H1 (cell line): ENCODE measurements around the gene PSMD3. TPM values are rescaled to one million over a fixed set of nuclear protein-coding genes. Genes with fewer than 3 reads are reported as not detected.

Experiments
- CTCF ChIA-PET: fragments of 300-600 bp; sonication (Branson Sonifier 250); formaldehyde crosslinking; loops from one replicate; lab custom pipeline; 2021; ENCODE audit not compliant: partially characterized antibody; lab: Charles Lee
- POLR2A ChIA-PET: fragments of 300-600 bp; sonication (Branson Sonifier 250); formaldehyde crosslinking; loops from one replicate; lab custom pipeline; 2021; ENCODE audit warnings: inconsistent platforms; ENCODE audit not compliant: partially characterized antibody; lab: Charles Lee
- DNase-seq, 2 experiments: peaks; one replicate each; pipeline versions ENCODE4 v3.0.0 to v3.0.0-alpha.2; 2010 to 2022; ENCODE audit warnings: low spot score in 2 of 2, low read depth in 1 of 2, mixed read lengths in 1 of 2
- FAIRE-seq: peaks from 2 replicates; lab custom pipeline; 2011; peaks lifted over from hg19 to GRCh38; lab: Jason Lieb, UNC
- H2AFZ ChIP-seq: 2 replicates; pipeline ENCODE4 v1.8.1; 2012; ENCODE audit warnings: low read length, inconsistent platforms
- H2AK5ac ChIP-seq: 2 replicates; pipeline ENCODE4 v1.6.1; 2013; ENCODE audit warnings: low read depth, low read length
- H2BK120ac ChIP-seq: replicated peaks from 2 replicates; pipeline ENCODE3; 2013; ENCODE audit warnings: low read depth, low read length, inconsistent platforms
- H2BK12ac ChIP-seq: 2 replicates; pipeline ENCODE4 v1.6.1; 2013; ENCODE audit warnings: low read depth, low read length
- H2BK15ac ChIP-seq: 2 replicates; pipeline ENCODE4 v1.6.1; 2013; ENCODE audit warnings: low read length
- H2BK20ac ChIP-seq: 2 replicates; pipeline ENCODE4 v1.6.1; 2013; ENCODE audit warnings: low read length
- H2BK5ac ChIP-seq: 2 replicates; pipeline ENCODE4 v1.6.1; 2013; ENCODE audit warnings: low read depth, low read length
- H3K14ac ChIP-seq: 2 replicates; pipeline ENCODE4 v1.6.1; 2013; ENCODE audit warnings: inconsistent platforms; ENCODE audit not compliant: insufficient read length
- H3K18ac ChIP-seq: 2 replicates; pipeline ENCODE4 v1.6.1; 2013; ENCODE audit warnings: low read length; ENCODE audit errors: extremely low read depth
- H3K23ac ChIP-seq: 2 replicates; pipeline ENCODE4 v1.6.1; 2013; ENCODE audit warnings: inconsistent platforms; ENCODE audit not compliant: insufficient read length
- H3K23me2 ChIP-seq: 2 replicates; pipeline ENCODE4 v1.6.1; 2013; ENCODE audit warnings: low read depth, low read length
- H3K27ac ChIP-seq: 2 replicates; pipeline ENCODE4 v1.6.1; 2011; ENCODE audit warnings: low read depth, low read length, inconsistent platforms
- H3K27me3 ChIP-seq, 4 experiments: replicated peaks in 1 of 4; 1 replicate in 1 of 4; 2 replicates in 3 of 4; pipeline versions ENCODE4 v1.6.1 to v1.8.1; 2011 to 2013; ENCODE audit warnings: low read length in 3 of 4, mild to moderate bottlenecking in 3 of 4, inconsistent platforms in 2 of 4, mixed read lengths in 2 of 4, moderate library complexity in 1 of 4; ENCODE audit not compliant: control insufficient read depth in 3 of 4, insufficient read depth in 3 of 4; ENCODE audit errors: extremely low read depth in 1 of 4
- H3K36me3 ChIP-seq, 4 experiments: 2 replicates each; pipeline versions ENCODE4 v1.6.1 to v1.8.1; 2011 to 2013; ENCODE audit warnings: mild to moderate bottlenecking in 4 of 4, low read length in 3 of 4, moderate library complexity in 2 of 4, control low read depth in 1 of 4, inconsistent platforms in 1 of 4; ENCODE audit not compliant: insufficient read depth in 4 of 4, control insufficient read depth in 2 of 4
- H3K4ac ChIP-seq: replicated peaks from 2 replicates; pipeline ENCODE3; 2013; ENCODE audit warnings: low read length, low read depth, mixed read lengths, inconsistent platforms; ENCODE audit not compliant: insufficient read length
- H3K4me1 ChIP-seq, 4 experiments: replicated peaks in 1 of 4; 1 replicate in 1 of 4; 2 replicates in 3 of 4; pipeline versions ENCODE4 v1.6.1 to v1.8.1; 2011 to 2013; ENCODE audit warnings: low read length in 3 of 4, inconsistent platforms in 2 of 4, mixed read lengths in 1 of 4; ENCODE audit not compliant: insufficient read depth in 4 of 4, control insufficient read depth in 3 of 4
- H3K4me2 ChIP-seq, 2 experiments: 2 replicates each; pipeline versions ENCODE4 v1.6.1 to v1.8.1; 2011 to 2013; ENCODE audit warnings: low read depth in 2 of 2, low read length in 2 of 2, control low read depth in 1 of 2, inconsistent platforms in 1 of 2, mild to moderate bottlenecking in 1 of 2; ENCODE audit not compliant: insufficient read depth in 1 of 2
- H3K4me3 ChIP-seq, 4 experiments: fragments of 200-600, 300-600 bp in 1 of 4; sonication (generic), shearing (Covaris generic), sonication (Bioruptor Twin) in 1 of 4; 2 replicates each; pipeline versions ENCODE4 v1.5.1 to v1.8.1; 2011 to 2016; ENCODE audit warnings: low read length in 4 of 4, low read depth in 3 of 4, control low read depth in 2 of 4, inconsistent platforms in 2 of 4, mild to moderate bottlenecking in 2 of 4, mixed read lengths in 1 of 4, moderate library complexity in 1 of 4; ENCODE audit not compliant: insufficient read depth in 2 of 4; ENCODE audit errors: extremely low read depth in 1 of 4
- H3K56ac ChIP-seq: replicated peaks from 2 replicates; pipeline ENCODE3; 2013; ENCODE audit warnings: low read depth, mild to moderate bottlenecking, mixed read lengths, low read length, inconsistent platforms; ENCODE audit not compliant: insufficient read length
- H3K79me1 ChIP-seq: 2 replicates; pipeline ENCODE4 v1.6.1; 2013; ENCODE audit warnings: low read depth, low read length, control low read depth
- H3K79me2 ChIP-seq, 2 experiments: 2 replicates each; pipeline versions ENCODE4 v1.6.1 to v1.8.1; 2012 to 2013; ENCODE audit warnings: low read length in 2 of 2, mild to moderate bottlenecking in 2 of 2, inconsistent platforms in 1 of 2; ENCODE audit not compliant: insufficient read depth in 2 of 2, control insufficient read depth in 1 of 2
- H3K9ac ChIP-seq, 4 experiments: replicated peaks in 1 of 4; 1 replicate in 1 of 4; 2 replicates in 3 of 4; pipeline versions ENCODE4 v1.6.1 to v1.8.1; 2011 to 2013; ENCODE audit warnings: low read depth in 3 of 4, low read length in 3 of 4, control low read depth in 2 of 4, mild to moderate bottlenecking in 2 of 4, moderate library complexity in 2 of 4, inconsistent platforms in 1 of 4; ENCODE audit errors: extremely low read depth in 1 of 4
- H3K9me3 ChIP-seq, 2 experiments: 2 replicates each; pipeline versions ENCODE4 v1.6.1 to v1.8.1; 2012 to 2013; ENCODE audit warnings: mild to moderate bottlenecking in 2 of 2, moderate library complexity in 2 of 2, control low read depth in 1 of 2, inconsistent platforms in 1 of 2, low read depth in 1 of 2, low read length in 1 of 2, mixed read lengths in 1 of 2; ENCODE audit not compliant: insufficient read depth in 2 of 2
- H4K20me1 ChIP-seq, 2 experiments: replicated peaks in 1 of 2; 2 replicates each; pipeline versions ENCODE3 to v1.8.1; 2011 to 2013; ENCODE audit warnings: inconsistent platforms in 2 of 2, low read length in 2 of 2, mild to moderate bottlenecking in 1 of 2; ENCODE audit not compliant: insufficient read depth in 2 of 2, control insufficient read depth in 1 of 2
- H4K5ac ChIP-seq: 2 replicates; pipeline ENCODE4 v1.6.1; 2013; ENCODE audit warnings: low read length, low read depth, mixed read lengths, inconsistent platforms; ENCODE audit not compliant: insufficient read length
- H4K8ac ChIP-seq: 2 replicates; pipeline ENCODE4 v1.8.0; 2013; ENCODE audit warnings: mild to moderate bottlenecking, moderate library complexity, low read length, inconsistent platforms; ENCODE audit not compliant: insufficient read depth; ENCODE audit errors: extremely low read depth
- H4K91ac ChIP-seq: replicated peaks from 2 replicates; pipeline ENCODE3; 2013; ENCODE audit warnings: low read length, mixed read lengths, inconsistent platforms; ENCODE audit not compliant: insufficient read length
- CBX5 ChIP-seq: fragments of 300-800, 300-1000 bp; sonication (generic); IDR thresholded peaks from 2 replicates; pipeline ENCODE4 v1.7.1; 2016; ENCODE audit warnings: antibody characterized with exemption, low read length, low read depth
- CEBPB ChIP-seq: IDR thresholded peaks from 2 replicates; pipeline ENCODE4 v1.6.1; 2012; ENCODE audit warnings: low read depth, low read length
- FOSL1 ChIP-seq: IDR thresholded peaks from 2 replicates; pipeline ENCODE4 v1.6.1; 2011; ENCODE audit warnings: mild to moderate bottlenecking, low read depth, low read length, moderate library complexity; ENCODE audit not compliant: insufficient read depth
- HDAC6 ChIP-seq: IDR thresholded peaks from one replicate; pipeline ENCODE4 v1.7.1; 2012; ENCODE audit warnings: low read depth, mild to moderate bottlenecking, inconsistent platforms, low read length, moderate library complexity
- JUND ChIP-seq: IDR thresholded peaks from 2 replicates; pipeline ENCODE4 v1.6.1; 2011; ENCODE audit warnings: mild to moderate bottlenecking, improper control_type of control experiment, low read length
- NANOG ChIP-seq: IDR thresholded peaks from 2 replicates; pipeline ENCODE4 v1.6.1; 2011; ENCODE audit warnings: low read length, low read depth, mild to moderate bottlenecking, inconsistent platforms; ENCODE audit not compliant: insufficient read depth, poor library complexity, severe bottlenecking
- POLR2A ChIP-seq, 2 experiments: IDR thresholded peaks; 1 replicate in 1 of 2; 2 replicates in 1 of 2; pipeline ENCODE4 v1.6.1; 2011; ENCODE audit warnings: low read depth in 2 of 2, low read length in 2 of 2, mild to moderate bottlenecking in 2 of 2; ENCODE audit errors: control extremely low read depth in 1 of 2
- RFX5 ChIP-seq: IDR thresholded peaks from 2 replicates; pipeline ENCODE4 v1.6.1; 2011; ENCODE audit warnings: low read depth, low read length, improper control_type of control experiment, borderline replicate concordance
- SP2 ChIP-seq: IDR thresholded peaks from 2 replicates; pipeline ENCODE4 v1.6.1; 2012; ENCODE audit warnings: mild to moderate bottlenecking, low read length, inconsistent platforms
- TEAD4 ChIP-seq: IDR thresholded peaks from 2 replicates; pipeline ENCODE4 v1.6.1; 2012; ENCODE audit warnings: low read depth, low read length, inconsistent platforms, mixed read lengths
- WGBS, 2 experiments: shearing (Covaris generic) in 1 of 2; methylation state at CpG; one replicate each; pipeline versions ENCODE4 v1.1.6 to v1.1.7; 2013 to 2015; ENCODE audit warnings: low lambda C conversion rate in 2 of 2, mixed read lengths in 2 of 2, inconsistent platforms in 1 of 2, low coverage in 1 of 2, missing lambda C conversion rate in 1 of 2; ENCODE audit not compliant: insufficient replicate concordance in 2 of 2, insufficient coverage in 1 of 2, insufficient read length in 1 of 2; ENCODE audit errors: extremely low coverage in 1 of 2, missing lambda C conversion rate in 1 of 2; 5-methylcytosine and 5-hydroxymethylcytosine counted together
- polyA plus RNA-seq, 7 experiments: library from polyadenylated mRNA; depleted of rRNA in 3 of 7; stranded (reverse) in 5 of 7; unstranded in 2 of 7; fragments of >200 nt in 5 of 7; fragments of 200-250 nt in 2 of 7; gene quantifications; 1 replicate in 5 of 7; 2 replicates in 1 of 7; 4 replicates in 1 of 7; pipeline versions ENCODE4 v1.2.1 to v1.2.3, GENCODE V29; 2011 to 2013; ENCODE audit warnings: missing spikeins in 2 of 7, mixed read lengths in 2 of 7
- total RNA-seq: library from RNA; stranded (reverse); fragmentation: NEBNext Ultra II Directional; extraction: Animal tissue kit (Norgen Biotek cat#: 25700); gene quantifications from 2 replicates; pipeline ENCODE4 v1.2.1, GENCODE V29; 2021
- TF ChIP-seq, protein P1 (sequence below): IDR thresholded peaks from 2 replicates; pipeline ENCODE4 v1.6.1; 2012; ENCODE audit warnings: low read length, inconsistent platforms

PSMD3 gene
- total and polyA plus RNA-seq, 2 of the 8 experiments (the other 6 are each of a cell fraction or from before 2014, with no cell fraction given): 151 to 198 TPM

DNA sequence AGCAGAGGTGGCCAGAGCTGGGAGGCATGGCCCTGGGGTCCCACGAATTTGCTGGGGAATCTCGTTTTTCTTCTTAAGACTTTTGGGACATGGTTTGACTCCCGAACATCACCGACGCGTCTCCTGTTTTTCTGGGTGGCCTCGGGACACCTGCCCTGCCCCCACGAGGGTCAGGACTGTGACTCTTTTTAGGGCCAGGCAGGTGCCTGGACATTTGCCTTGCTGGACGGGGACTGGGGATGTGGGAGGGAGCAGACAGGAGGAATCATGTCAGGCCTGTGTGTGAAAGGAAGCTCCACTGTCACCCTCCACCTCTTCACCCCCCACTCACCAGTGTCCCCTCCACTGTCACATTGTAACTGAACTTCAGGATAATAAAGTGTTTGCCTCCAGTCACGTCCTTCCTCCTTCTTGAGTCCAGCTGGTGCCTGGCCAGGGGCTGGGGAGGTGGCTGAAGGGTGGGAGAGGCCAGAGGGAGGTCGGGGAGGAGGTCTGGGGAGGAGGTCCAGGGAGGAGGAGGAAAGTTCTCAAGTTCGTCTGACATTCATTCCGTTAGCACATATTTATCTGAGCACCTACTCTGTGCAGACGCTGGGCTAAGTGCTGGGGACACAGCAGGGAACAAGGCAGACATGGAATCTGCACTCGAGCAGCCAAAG is 36.9 kb downstream of the PSMD3 start:
- Histone ChIP-seq H3K27me3 (peaks cover 0 to 2% (median 0%) of the 10 kb centered on the region in 4 experiments; a peak in 2 of 7 replicates), H3K4me3 (no peak overlapping the region), H3K4me2 (peak overlapping the region; percentile 57 to 64; a peak in 3 of 4 replicates), H3K36me3 (peaks cover 2 to 12% (median 4%) of the 10 kb centered on the region in 4 experiments; a peak in 5 of 8 replicates), H4K20me1 (no peaks in the 10 kb centered on the region), H2BK12ac (peak overlapping the region; percentile 64; the same call in 1 of the 2 replicates), H4K8ac (no peak overlapping the region), H3K56ac (no peak overlapping the region), H3K79me1 (0 out of 2 replicates have a peak, but pooled peaks cover 2% of the 10 kb centered on the region), H4K91ac (no peak overlapping the region), H3K9ac (no peak overlapping the region), H3K4me1 (peaks cover 0 to 27% (median 18%) of the 10 kb centered on the region in 4 experiments; a peak in 6 of 7 replicates), H4K5ac (no peak overlapping the region), H2BK20ac (peak overlapping the region; percentile 44; the same call in 1 of the 2 replicates), H3K23ac (no peak overlapping the region), H2BK15ac (peak overlapping the region; percentile 94; the same call in 1 of the 2 replicates), H2AFZ (no peak overlapping the region), H3K4ac (no peak overlapping the region), H2BK5ac (peak overlapping the region; percentile 88; the same call in 1 of the 2 replicates), H3K27ac (no peak overlapping the region), H3K9me3 (no peaks in the 10 kb centered on the region), H3K14ac (no peak overlapping the region), H2AK5ac (peak overlapping the region; percentile 75; the same call in 1 of the 2 replicates), H3K18ac (peak overlapping the region; percentile 10; the same call in 1 of the 2 replicates), H3K23me2 (no peaks in the 10 kb centered on the region; the same call in 1 of the 2 replicates), H2BK120ac (no peak overlapping the region), H3K79me2 (no peaks in the 10 kb centered on the region)
- CTCF ChIA-PET: interaction anchor here (0.9 to 15.0 kb wide), 15 partner anchors 8 to 176 kb away, joined by 3 to 428 read pairs (median 5); no protein-coding TSS in a partner anchor
- POLR2A ChIA-PET: interaction anchor here (0.7 to 4.6 kb wide), 19 partner anchors 8 to 289 kb away, joined by 3 to 42 read pairs (median 7); partner anchors contain the start of genes MED24, NR1D1 and PSMD3
- DNase-seq: no peak
- FAIRE-seq: no peak
- 75% methylated on average over 15 of the region's 15 CpGs; no CpG with 5 or more reads in 1 of the 2 experiments for WGBS, 2 experiments
- TF ChIP-seq FOSL1 (no peak), NANOG (no peak), RFX5 (no peak), SP2 (no peak), CEBPB (no peak), TEAD4 (no peak), CBX5 (no peak), POLR2A (IDR thresholded peaks at IDR 0.05; ENCODE audit: control extremely low read depth in 1 of 2, low read depth in 2 of 2, low read length in 2 of 2) (no peak), JUND (no peak), HDAC6 (no peak)
- TF ChIP-seq, protein P1, sequence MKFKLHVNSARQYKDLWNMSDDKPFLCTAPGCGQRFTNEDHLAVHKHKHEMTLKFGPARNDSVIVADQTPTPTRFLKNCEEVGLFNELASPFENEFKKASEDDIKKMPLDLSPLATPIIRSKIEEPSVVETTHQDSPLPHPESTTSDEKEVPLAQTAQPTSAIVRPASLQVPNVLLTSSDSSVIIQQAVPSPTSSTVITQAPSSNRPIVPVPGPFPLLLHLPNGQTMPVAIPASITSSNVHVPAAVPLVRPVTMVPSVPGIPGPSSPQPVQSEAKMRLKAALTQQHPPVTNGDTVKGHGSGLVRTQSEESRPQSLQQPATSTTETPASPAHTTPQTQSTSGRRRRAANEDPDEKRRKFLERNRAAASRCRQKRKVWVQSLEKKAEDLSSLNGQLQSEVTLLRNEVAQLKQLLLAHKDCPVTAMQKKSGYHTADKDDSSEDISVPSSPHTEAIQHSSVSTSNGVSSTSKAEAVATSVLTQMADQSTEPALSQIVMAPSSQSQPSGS: no peak
